Amygdala (tissue), 56 donors: ENCODE measurements around the gene APPL2.
"Not testable (repeated sequence)": the region's sequence is repeated elsewhere in the genome, so short reads cannot be mapped to it uniquely, and the experiment has no call there.

Source experiments
- DNase-seq, 56 donors: peaks; one replicate each; lab custom pipeline; 2025; lab: John Stamatoyannopoulos, UW

Gene APPL2

GRCh38 chr12:105257321-105257728 lies 21.4 kb upstream of the APPL2 start:
- DNase-seq: no peak

GRCh38 chr12:105256921-105257320 lies 20.9 kb upstream of the APPL2 start:
- DNase-seq: no peak

GRCh38 chr12:105256431-105256830 lies 20.5 kb upstream of the APPL2 start:
- not testable (repeated sequence) for DNase-seq

- DNase-seq: no peak
Observed at GRCh38 chr12:105256011-105256410, 20.0 kb upstream of the APPL2 start.

- no peak for DNase-seq
Observed at GRCh38 chr12:105253866-105254513, 18.0 kb upstream of the APPL2 start.

GRCh38 chr12:105252901-105253300 lies 16.9 kb upstream of the APPL2 start:
- no peak for DNase-seq

GRCh38 chr12:105245776-105246427 lies 9.9 kb upstream of the APPL2 start:
- DNase-seq: not testable (repeated sequence)

GRCh38 chr12:105245291-105245690 lies 9.3 kb upstream of the APPL2 start:
- no peak for DNase-seq

- no peak for DNase-seq
Observed at GRCh38 chr12:105240228-105240627, 4.3 kb upstream of the APPL2 start.

- DNase-seq: no peak
Observed at GRCh38 chr12:105239304-105239703, 3.3 kb upstream of the APPL2 start.

- DNase-seq: no peak
Observed at GRCh38 chr12:105237666-105238065, 1.7 kb upstream of the APPL2 start.

- peak in 2 of 56 donors; percentile 16 to 21 for DNase-seq
Observed at GRCh38 chr12:105235281-105235731, 668 bp downstream of the APPL2 start.

GRCh38 chr12:105234197-105234596 lies 1.8 kb downstream of the APPL2 start:
- DNase-seq: no peak

- DNase-seq: peak in 2 of 56 donors; percentile 29 to 34
Observed at GRCh38 chr12:105233041-105233905, 2.7 kb downstream of the APPL2 start.

- no peak for DNase-seq
Observed at GRCh38 chr12:105231396-105231795, 4.6 kb downstream of the APPL2 start.

- DNase-seq: no peak
Observed at GRCh38 chr12:105229371-105229770, 6.6 kb downstream of the APPL2 start.

- DNase-seq: no peak
Observed at GRCh38 chr12:105228966-105229365, 7.0 kb downstream of the APPL2 start.

- no peak for DNase-seq
Observed at GRCh38 chr12:105228494-105228893, 7.5 kb downstream of the APPL2 start.

- DNase-seq: no peak
Observed at GRCh38 chr12:105227879-105228278, 8.1 kb downstream of the APPL2 start.

- peak in 49 of 56 donors; percentile 13 to 85 (median 52) for DNase-seq
Observed at GRCh38 chr12:105226219-105226618, 9.8 kb downstream of the APPL2 start.

- DNase-seq: no peak
Observed at GRCh38 chr12:105225505-105226015, 10.4 kb downstream of the APPL2 start.
